ENCODE data around the gene TUBB.

TUBB gene

DNA sequence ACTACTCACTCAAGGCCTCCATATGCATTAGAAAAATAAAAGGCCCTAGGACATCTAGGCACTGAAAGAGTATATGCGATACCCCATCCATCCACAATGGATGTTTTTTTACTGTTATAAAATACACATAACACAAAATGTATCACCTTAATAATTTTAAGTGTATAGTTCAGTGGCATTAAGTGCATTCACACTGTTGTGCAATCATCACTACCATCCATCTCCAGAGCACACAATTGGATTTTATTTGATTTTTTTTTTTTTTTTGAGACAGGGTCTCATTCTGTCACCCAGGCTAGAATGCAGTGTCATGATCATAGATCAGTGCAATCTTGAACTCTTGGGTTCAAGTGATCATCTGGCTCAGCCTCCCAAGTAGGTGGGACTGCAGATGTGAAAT, 5.9 kb upstream of the TUBB start:
- H3K9me3 ChIP-seq (ENCODE audit: control insufficient read depth, insufficient read depth, low read depth, low read length) = no peaks in the 10 kb centered on the region
- H3K4me3 ChIP-seq (ENCODE audit: low read depth, low read length) = no peak overlapping the region
- ChIA-PET CTCF (interaction anchor here (0.7 to 5.0 kb wide), 4 partner anchors 34 to 163 kb away, joined by 3 to 32 read pairs (median 5); no protein-coding TSS in a partner anchor), POLR2A (interaction anchor here (1.3 kb wide), 1 partner anchor 10 kb away, joined by 3 read pairs; no protein-coding TSS in a partner anchor)
- TF ChIP-seq ZNF280D (tag by site-specific recombination; IDR thresholded peaks at IDR 0.05) = no peak
- TF ChIP-seq HOXA7 (CRISPR knock-in tag; IDR thresholded peaks at IDR 0.05; ENCODE audit: borderline replicate concordance) = no peak
- no peak for TF ChIP-seq ZNF707 (tag by site-specific recombination; IDR thresholded peaks at IDR 0.05)
- TF ChIP-seq ZNF514 (tag by site-specific recombination; IDR thresholded peaks at IDR 0.05) = no peak
- no peak for TF ChIP-seq HOXC10 (CRISPR knock-in tag; IDR thresholded peaks at IDR 0.05)
- TF ChIP-seq, protein P1, sequence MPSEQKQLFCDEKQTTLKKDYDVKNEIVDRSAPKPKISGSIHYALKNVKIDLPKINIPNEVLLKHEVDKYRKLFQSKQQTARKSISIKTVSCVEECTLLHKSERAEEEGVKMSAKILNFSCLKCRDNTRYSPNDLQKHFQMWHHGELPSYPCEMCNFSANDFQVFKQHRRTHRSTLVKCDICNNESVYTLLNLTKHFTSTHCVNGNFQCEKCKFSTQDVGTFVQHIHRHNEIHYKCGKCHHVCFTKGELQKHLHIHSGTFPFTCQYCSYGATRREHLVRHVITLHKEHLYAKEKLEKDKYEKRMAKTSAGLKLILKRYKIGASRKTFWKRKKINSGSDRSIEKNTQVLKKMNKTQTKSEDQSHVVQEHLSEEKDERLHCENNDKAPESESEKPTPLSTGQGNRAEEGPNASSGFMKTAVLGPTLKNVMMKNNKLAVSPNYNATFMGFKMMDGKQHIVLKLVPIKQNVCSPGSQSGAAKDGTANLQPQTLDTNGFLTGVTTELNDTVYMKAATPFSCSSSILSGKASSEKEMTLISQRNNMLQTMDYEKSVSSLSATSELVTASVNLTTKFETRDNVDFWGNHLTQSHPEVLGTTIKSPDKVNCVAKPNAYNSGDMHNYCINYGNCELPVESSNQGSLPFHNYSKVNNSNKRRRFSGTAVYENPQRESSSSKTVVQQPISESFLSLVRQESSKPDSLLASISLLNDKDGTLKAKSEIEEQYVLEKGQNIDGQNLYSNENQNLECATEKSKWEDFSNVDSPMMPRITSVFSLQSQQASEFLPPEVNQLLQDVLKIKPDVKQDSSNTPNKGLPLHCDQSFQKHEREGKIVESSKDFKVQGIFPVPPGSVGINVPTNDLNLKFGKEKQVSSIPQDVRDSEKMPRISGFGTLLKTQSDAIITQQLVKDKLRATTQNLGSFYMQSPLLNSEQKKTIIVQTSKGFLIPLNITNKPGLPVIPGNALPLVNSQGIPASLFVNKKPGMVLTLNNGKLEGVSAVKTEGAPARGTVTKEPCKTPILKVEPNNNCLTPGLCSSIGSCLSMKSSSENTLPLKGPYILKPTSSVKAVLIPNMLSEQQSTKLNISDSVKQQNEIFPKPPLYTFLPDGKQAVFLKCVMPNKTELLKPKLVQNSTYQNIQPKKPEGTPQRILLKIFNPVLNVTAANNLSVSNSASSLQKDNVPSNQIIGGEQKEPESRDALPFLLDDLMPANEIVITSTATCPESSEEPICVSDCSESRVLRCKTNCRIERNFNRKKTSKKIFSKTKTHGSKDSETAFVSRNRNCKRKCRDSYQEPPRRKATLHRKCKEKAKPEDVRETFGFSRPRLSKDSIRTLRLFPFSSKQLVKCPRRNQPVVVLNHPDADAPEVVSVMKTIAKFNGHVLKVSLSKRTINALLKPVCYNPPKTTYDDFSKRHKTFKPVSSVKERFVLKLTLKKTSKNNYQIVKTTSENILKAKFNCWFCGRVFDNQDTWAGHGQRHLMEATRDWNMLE (tag by site-specific recombination; conservative IDR thresholded peaks at IDR 0.05; ENCODE audit: low read depth) = no peak
- peaks cover 4% of the 10 kb centered on the region for H3K4me1 ChIP-seq (ENCODE audit: control insufficient read depth, insufficient read depth, low read length)
- H3K27ac ChIP-seq (ENCODE audit: extremely low read depth, low read depth, low read length) = no peak overlapping the region
- H3K36me3 ChIP-seq (ENCODE audit: control insufficient read depth in 2 of 2, insufficient read depth in 1 of 2, low read length in 2 of 2) = peaks cover 34 to 66% of the 10 kb centered on the region in 2 experiments

DNA sequence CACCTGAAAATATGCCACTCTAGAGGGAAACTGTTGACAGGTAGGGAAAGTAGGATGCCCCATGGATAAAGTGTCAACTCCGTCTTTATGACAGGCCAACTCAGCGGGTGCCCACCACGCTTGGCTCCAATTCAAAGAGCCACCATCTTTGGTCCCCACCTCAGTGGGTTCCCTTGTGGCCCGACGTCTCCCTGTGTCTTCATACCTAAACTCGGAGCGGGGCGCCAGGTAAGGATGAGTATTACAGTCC, 3.3 kb upstream of the TUBB start:
- H3K27ac ChIP-seq (ENCODE audit: extremely low read depth, low read depth, low read length) = peak overlapping the region; percentile 88
- POLR2A ChIA-PET = interaction anchor here (0.6 to 10.1 kb wide), 29 partner anchors 9 to 1111 kb away, joined by 3 to 235 read pairs (median 7); partner anchors contain the start of genes ABCF1, ATAT1, C6orf136 and DHX16
- 0 out of 2 replicates have a peak, but pooled peaks have one; percentile 22 for TF ChIP-seq ZNF391 (tag by site-specific recombination; IDR thresholded peaks at IDR 0.05; ENCODE audit: borderline replicate concordance, low read depth)
- TF ChIP-seq PATZ1 (tag by site-specific recombination; IDR thresholded peaks at IDR 0.05) = no peak
- TF ChIP-seq ZNF785 (tag by site-specific recombination; IDR thresholded peaks at IDR 0.05) = no peak
- TF ChIP-seq ZNF768 (tag by site-specific recombination; IDR thresholded peaks at IDR 0.05) = no peak
- no peak for TF ChIP-seq ZBTB20 (tag by site-specific recombination; IDR thresholded peaks at IDR 0.05)
- TF ChIP-seq ZNF157 (tag by site-specific recombination; IDR thresholded peaks at IDR 0.05) = no peak
- no peak for TF ChIP-seq ZNF292 (tag by site-specific recombination; IDR thresholded peaks at IDR 0.05; ENCODE audit: borderline replicate concordance, low read depth)
- no peak for TF ChIP-seq ZXDB (tag by site-specific recombination; IDR thresholded peaks at IDR 0.05)
- no peak for TF ChIP-seq GLI2 (tag by site-specific recombination; IDR thresholded peaks at IDR 0.05; ENCODE audit: borderline replicate concordance, low read depth)
- TF ChIP-seq ZNF202 (tag by site-specific recombination; IDR thresholded peaks at IDR 0.05; ENCODE audit: borderline replicate concordance) = no peak
- TF ChIP-seq ZNF24 (tag by site-specific recombination; IDR thresholded peaks at IDR 0.05) = no peak
- no peak for TF ChIP-seq ZNF214 (tag by site-specific recombination; IDR thresholded peaks at IDR 0.05; ENCODE audit: borderline replicate concordance)
- TF ChIP-seq ZNF423 (tag by site-specific recombination; IDR thresholded peaks at IDR 0.05) = no peak; the same call in 1 of the 2 replicates
- TF ChIP-seq ZNF121 (tag by site-specific recombination; IDR thresholded peaks at IDR 0.05) = peak; percentile 75; the same call in 1 of the 2 replicates
- no peak for TF ChIP-seq INSM2 (tag by site-specific recombination; IDR thresholded peaks at IDR 0.05)
- no peak for TF ChIP-seq BCL11B (tag by site-specific recombination; IDR thresholded peaks at IDR 0.05; ENCODE audit: low read depth)
- no peak for TF ChIP-seq ZNF248 (tag by site-specific recombination; IDR thresholded peaks at IDR 0.05)
- peak; percentile 30; the same call in 1 of the 2 replicates for TF ChIP-seq ZNF16 (tag by site-specific recombination; IDR thresholded peaks at IDR 0.05; ENCODE audit: low read depth)

More for the DNA sequence above, 3.3 kb upstream of the TUBB start:
- Histone ChIP-seq H3K36me3 (ENCODE audit: control insufficient read depth in 2 of 2, insufficient read depth in 1 of 2, low read length in 2 of 2) (peaks cover 14 to 45% of the 10 kb centered on the region in 2 experiments), H3K4me1 (ENCODE audit: control insufficient read depth, insufficient read depth, low read length) (peaks cover 6% of the 10 kb centered on the region), H3K9me3 (ENCODE audit: control insufficient read depth, insufficient read depth, low read depth, low read length) (no peaks in the 10 kb centered on the region), H3K4me3 (ENCODE audit: low read depth, low read length) (peak overlapping the region; percentile 72)
- CTCF ChIA-PET = interaction anchor here (0.9 to 18.7 kb wide), 5 partner anchors 14 to 40 kb away, joined by 3 to 692 read pairs (median 5); partner anchors contain the start of genes DHX16 and NRM
